HG03280 (cell line): Measurements from ENCODE around the gene APOA4.

Experiments
- ATAC-seq: cut with Tn5 transposase; IDR thresholded peaks from one replicate; pipeline ENCODE4 v1.9.1; 2021; ENCODE audit warnings: mild to moderate bottlenecking, moderate library complexity; ENCODE audit not compliant: unreplicated experiment

APOA4 gene

GRCh38 chr11:116831790-116832349, 8.8 kb upstream of the APOA4 start:
- no peak for ATAC-seq

GRCh38 chr11:116830184-116830912, 7.2 kb upstream of the APOA4 start:
- ATAC-seq: no peak

- no peak for ATAC-seq
These were observed 6.5 kb upstream of the APOA4 start, which contains the start of gene APOC3 for GRCh38 chr11:116829525-116830183. Gene APOC3, plus strand, starts transcription at chr11:116829907. Its CDS starts 676 bp downstream, at chr11:116830583.

GRCh38 chr11:116828632-116829524, 5.8 kb upstream of the APOA4 start:
- no peak for ATAC-seq

- no peak for ATAC-seq
These were observed 4.4 kb upstream of the APOA4 start for GRCh38 chr11:116827461-116827860.

GRCh38 chr11:116826751-116827431, 3.8 kb upstream of the APOA4 start:
- no peak for ATAC-seq

GRCh38 chr11:116825854-116826750, 3.0 kb upstream of the APOA4 start:
- no peak for ATAC-seq

GRCh38 chr11:116825434-116825833, 2.3 kb upstream of the APOA4 start:
- no peak for ATAC-seq

GRCh38 chr11:116822575-116822974, 529 bp downstream of the APOA4 start:
- no peak for ATAC-seq

GRCh38 chr11:116821050-116821918, 1.8 kb downstream of the APOA4 start:
- no peak for ATAC-seq

GRCh38 chr11:116819049-116819448, 4.1 kb downstream of the APOA4 start:
- no peak for ATAC-seq

- ATAC-seq: no peak
These were observed 8.6 kb downstream of the APOA4 start for GRCh38 chr11:116814502-116814901.

GRCh38 chr11:116813781-116814471, 9.2 kb downstream of the APOA4 start:
- no peak for ATAC-seq

GRCh38 chr11:116813170-116813569, 9.9 kb downstream of the APOA4 start:
- ATAC-seq: no peak

GRCh38 chr11:116812109-116812508, 11.0 kb downstream of the APOA4 start:
- ATAC-seq: no peak

- ATAC-seq: no peak
These were observed 11.9 kb downstream of the APOA4 start for GRCh38 chr11:116811194-116811593.

GRCh38 chr11:116808262-116809175, 14.6 kb downstream of the APOA4 start:
- ATAC-seq: no peak
